Epithelial cell of esophagus (primary cell): ENCODE data around the gene TGFBR1.

Experiments used
- DNase-seq: peaks from one replicate; pipeline ENCODE4 v3.0.0; 2010; ENCODE audit warnings: low read depth
- H3K4me3 ChIP-seq: 2 replicates; pipeline ENCODE4 v1.5.1; 2011; ENCODE audit warnings: mild to moderate bottlenecking, low read length, control low read depth
- CTCF ChIP-seq: IDR thresholded peaks from 2 replicates; pipeline ENCODE4 v1.5.1; 2011; ENCODE audit warnings: low read depth, mild to moderate bottlenecking, low read length, control low read depth, inconsistent platforms; ENCODE audit not compliant: insufficient read depth; ENCODE audit errors: missing control alignments

The TGFBR1 gene

DNA sequence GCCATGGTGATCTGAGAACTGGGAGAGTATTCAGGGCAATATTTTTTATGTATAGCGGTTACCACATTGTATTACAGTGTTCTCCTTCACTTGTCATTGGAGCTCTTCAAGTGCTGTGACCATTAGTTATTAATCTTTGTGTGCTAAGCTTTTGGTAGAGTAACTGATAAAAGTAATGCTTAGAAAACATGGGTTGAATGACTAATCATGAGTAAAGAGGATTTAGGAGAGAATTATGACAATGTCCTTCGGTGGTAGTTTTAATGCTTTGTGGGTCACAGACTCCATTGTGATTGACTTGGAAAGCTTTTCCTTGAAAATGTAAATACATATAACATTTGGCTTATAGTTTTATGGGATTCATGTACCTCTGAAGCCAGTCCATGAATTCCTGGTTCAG lies 21.4 kb downstream of the TGFBR1 start:
- no peak for TF ChIP-seq CTCF
- DNase-seq, result peak; percentile 53
- H3K4me3 ChIP-seq, result no peak overlapping the region

GRCh38 chr9:99127356-99128132 lies 22.6 kb downstream of the TGFBR1 start:
- no peak for TF ChIP-seq CTCF
- no peak overlapping the region for H3K4me3 ChIP-seq
- DNase-seq, result peak; percentile 98

DNA sequence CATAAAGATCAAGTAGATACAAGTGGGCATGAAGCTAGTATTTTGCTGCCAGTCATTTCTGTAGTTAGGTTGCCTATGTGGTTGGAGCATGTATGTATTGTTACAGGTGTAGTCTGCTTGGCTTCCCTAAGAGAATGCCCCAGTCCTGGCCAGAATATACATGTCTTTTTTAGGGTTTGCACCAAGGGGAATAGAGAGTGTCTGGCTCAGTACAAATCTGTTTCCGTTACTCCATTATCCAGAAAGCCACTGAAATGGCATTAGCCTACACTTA lies 23.2 kb downstream of the TGFBR1 start:
- no peak overlapping the region for H3K4me3 ChIP-seq
- no peak for DNase-seq
- no peak for TF ChIP-seq CTCF

- H3K4me3 ChIP-seq, result no peak overlapping the region
- DNase-seq, result peak; percentile 74
- TF ChIP-seq CTCF, result no peak
Measured at GRCh38 chr9:99129091-99129490, 24.2 kb downstream of the TGFBR1 start.

GRCh38 chr9:99130069-99130468 lies 25.2 kb downstream of the TGFBR1 start:
- DNase-seq, result peak; percentile 46
- H3K4me3 ChIP-seq, result no peak overlapping the region
- TF ChIP-seq CTCF, result no peak

DNA sequence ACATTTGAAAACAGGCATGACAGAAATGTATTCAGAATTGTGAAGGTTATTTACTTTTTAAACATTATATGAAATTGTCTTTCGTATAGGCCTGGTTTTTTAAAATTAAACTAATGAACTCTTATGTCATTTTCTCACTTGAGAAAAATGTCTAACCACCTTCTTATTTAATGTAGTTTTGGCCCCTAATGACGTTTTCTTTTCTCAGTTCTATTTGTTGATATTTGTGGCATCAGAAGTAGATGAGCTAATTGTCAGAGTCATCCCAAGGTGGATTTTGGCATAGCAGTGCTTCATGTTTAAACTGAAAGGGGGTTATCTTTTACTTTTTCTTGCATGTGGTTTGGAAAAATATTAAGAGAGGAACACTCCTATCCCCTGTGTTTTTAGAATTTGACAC lies 28.2 kb downstream of the TGFBR1 start:
- no peak for DNase-seq
- TF ChIP-seq CTCF, result no peak
- H3K4me3 ChIP-seq, result no peak overlapping the region

DNA sequence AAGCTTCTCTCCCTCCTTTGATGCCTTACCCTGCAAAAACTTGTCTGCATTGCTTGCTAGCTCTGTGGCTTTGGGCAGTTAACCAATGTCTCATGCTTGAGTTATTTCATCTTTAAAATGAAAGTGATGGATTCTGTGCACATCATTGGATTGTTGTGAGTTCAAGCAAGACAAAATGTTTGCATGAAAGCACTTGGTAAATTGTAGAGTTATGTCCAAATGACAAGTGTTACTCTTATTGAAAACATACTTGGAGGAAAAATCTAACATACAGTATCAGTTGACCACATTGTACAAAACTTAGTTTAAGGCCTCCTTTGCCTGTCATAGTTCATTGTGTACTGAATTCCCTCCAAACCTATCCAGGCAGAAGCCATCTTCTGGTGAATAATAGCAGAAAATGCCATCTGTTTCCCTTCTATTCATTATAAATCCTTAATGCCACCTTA lies 30.0 kb downstream of the TGFBR1 start:
- no peak overlapping the region for H3K4me3 ChIP-seq
- no peak for TF ChIP-seq CTCF
- DNase-seq, result no peak
